BJ (cell line): Measurements from ENCODE around the gene UBIAD1. TPM values are rescaled to one million over a fixed set of nuclear protein-coding genes. Genes with fewer than 3 reads are reported as not detected.

Source experiments
- CTCF ChIA-PET: fragments of 350-600 bp; formaldehyde crosslinking; extraction: SDS; loops from one replicate; lab custom pipeline; 2021; ENCODE audit warnings: antibody characterized with exemption, inconsistent platforms; lab: Yijun Ruan, JAX
- POLR2A ChIA-PET: fragments of 300-600 bp; sonication (Branson Sonifier 250); formaldehyde crosslinking; extraction: SDS; loops from one replicate; lab custom pipeline; 2021; ENCODE audit warnings: antibody characterized with exemption; lab: Charles Lee
- DNase-seq: peaks from one replicate; pipeline ENCODE4 v3.0.0-alpha.2; 2011; ENCODE audit warnings: low read depth
- H3K27me3 ChIP-seq: 2 replicates; pipeline ENCODE4 v1.6.0; 2011; ENCODE audit warnings: low read length; ENCODE audit not compliant: control insufficient read depth, insufficient read depth
- H3K36me3 ChIP-seq: 2 replicates; pipeline ENCODE4 v1.5.1; 2011; ENCODE audit warnings: low read length; ENCODE audit not compliant: control insufficient read depth, insufficient read depth
- H3K4me3 ChIP-seq: 2 replicates; pipeline ENCODE4 v1.5.1; 2011; ENCODE audit warnings: low read depth, mild to moderate bottlenecking, control low read depth, low read length
- CTCF ChIP-seq: IDR thresholded peaks from 2 replicates; pipeline ENCODE4 v1.5.1; 2011; ENCODE audit warnings: low read depth, mild to moderate bottlenecking, control low read depth, inconsistent platforms, low read length, moderate library complexity; ENCODE audit not compliant: insufficient read depth
- polyA plus RNA-seq: library from polyadenylated mRNA; depleted of rRNA; stranded (reverse); fragments of >200 nt; gene quantifications from 2 replicates; pipeline ENCODE4 v1.2.3, GENCODE V29; 2011

The UBIAD1 gene
- polyA plus RNA-seq, 1 experiment: 16.6 TPM

- POLR2A ChIA-PET: no interaction called here
- no peak for TF ChIP-seq CTCF
- Histone ChIP-seq H3K36me3 (no peaks in the 10 kb centered on the region), H3K4me3 (no peak overlapping the region), H3K27me3 (no peaks in the 10 kb centered on the region; the same call in 1 of the 2 replicates)
- no peak for DNase-seq
- CTCF ChIA-PET: interaction anchor here (1.2 kb wide), 1 partner anchor 14 kb away, joined by 4 read pairs; no protein-coding TSS in a partner anchor
Observed at GRCh38 chr1:11321656-11322491, 48.9 kb downstream of the UBIAD1 start.

GRCh38 chr1:11324567-11325165 lies 51.7 kb downstream of the UBIAD1 start:
- Histone ChIP-seq H3K36me3 (no peaks in the 10 kb centered on the region), H3K27me3 (no peaks in the 10 kb centered on the region; the same call in 1 of the 2 replicates), H3K4me3 (no peak overlapping the region)
- ChIA-PET POLR2A (no interaction called here), CTCF (no interaction called here)
- DNase-seq: no peak
- TF ChIP-seq CTCF: no peak

GRCh38 chr1:11326070-11326469 lies 53.1 kb downstream of the UBIAD1 start:
- no peak overlapping the region for H3K4me3 ChIP-seq
- no peaks in the 10 kb centered on the region for H3K27me3 ChIP-seq
- no peaks in the 10 kb centered on the region for H3K36me3 ChIP-seq
- ChIA-PET CTCF (interaction anchor here (1.0 to 1.6 kb wide), 2 partner anchors 10 to 18 kb away, joined by 3 to 5 read pairs; no protein-coding TSS in a partner anchor), POLR2A (no interaction called here)
- no peak for TF ChIP-seq CTCF
- no peak for DNase-seq

- Histone ChIP-seq H3K4me3 (no peak overlapping the region), H3K36me3 (no peaks in the 10 kb centered on the region), H3K27me3 (no peaks in the 10 kb centered on the region)
- POLR2A ChIA-PET: no interaction called here
- DNase-seq: no peak
- no peak for TF ChIP-seq CTCF
- CTCF ChIA-PET: interaction anchor here (0.8 kb wide), 1 partner anchor 11 kb away, joined by 3 read pairs; no protein-coding TSS in a partner anchor
Observed at GRCh38 chr1:11328444-11328843, 55.4 kb downstream of the UBIAD1 start.

GRCh38 chr1:11330411-11330810 lies 57.4 kb downstream of the UBIAD1 start:
- DNase-seq: no peak
- POLR2A ChIA-PET: no interaction called here
- CTCF ChIA-PET: no interaction called here
- TF ChIP-seq CTCF: no peak
- H3K4me3 ChIP-seq: no peak overlapping the region
- no peaks in the 10 kb centered on the region for H3K27me3 ChIP-seq
- no peaks in the 10 kb centered on the region for H3K36me3 ChIP-seq
